ENCODE results near the gene ZMIZ1.

Gene ZMIZ1

GRCh38 chr10:79344502-79345195, 275.9 kb downstream of the ZMIZ1 start:
- no peak for TF ChIP-seq CTCF (conservative IDR thresholded peaks at IDR 0.05; ENCODE audit: low read depth, low read length)
- no peak overlapping the region for H3K4me3 ChIP-seq (ENCODE audit: low read length)
- no peak for DNase-seq (ENCODE audit: low read depth)

GRCh38 chr10:79345241-79346011, 276.7 kb downstream of the ZMIZ1 start:
- no peak for TF ChIP-seq CTCF (conservative IDR thresholded peaks at IDR 0.05; ENCODE audit: low read depth, low read length)
- H3K4me3 ChIP-seq (ENCODE audit: low read length): no peak overlapping the region
- no peak for DNase-seq (ENCODE audit: low read depth)

- TF ChIP-seq CTCF (conservative IDR thresholded peaks at IDR 0.05; ENCODE audit: low read depth, low read length): no peak
- no peak overlapping the region for H3K4me3 ChIP-seq (ENCODE audit: low read length)
- no peak for DNase-seq (ENCODE audit: low read depth)
Observed at GRCh38 chr10:79346012-79346340, 277.2 kb downstream of the ZMIZ1 start.

GRCh38 chr10:79346388-79347225, 277.8 kb downstream of the ZMIZ1 start:
- no peak for TF ChIP-seq CTCF (conservative IDR thresholded peaks at IDR 0.05; ENCODE audit: low read depth, low read length)
- H3K4me3 ChIP-seq (ENCODE audit: low read length): peak overlapping the region; percentile 14
- no peak for DNase-seq (ENCODE audit: low read depth)

- peak within 1 kb of the TSS; percentile 74 for H3K4me3 ChIP-seq (ENCODE audit: low read length)
- peak; percentile 66 for DNase-seq (ENCODE audit: low read depth)
- peak; percentile 80 for TF ChIP-seq CTCF (conservative IDR thresholded peaks at IDR 0.05; ENCODE audit: low read depth, low read length)
Observed at GRCh38 chr10:79347226-79347893, 278.6 kb downstream of the ZMIZ1 start, which contains the start of gene PPIF. Gene PPIF, plus strand, starts transcription at chr10:79347469. Its CDS starts 80 bp downstream, at chr10:79347549.

GRCh38 chr10:79347894-79348639, 279.3 kb downstream of the ZMIZ1 start:
- no peak for DNase-seq (ENCODE audit: low read depth)
- H3K4me3 ChIP-seq (ENCODE audit: low read length): peak overlapping the region; percentile 74
- no peak for TF ChIP-seq CTCF (conservative IDR thresholded peaks at IDR 0.05; ENCODE audit: low read depth, low read length)

All from retinal pigment epithelial cell (primary cell).